Astrocyte (in vitro differentiated cells and primary cell): ENCODE measurements around the gene LINS1.

Source experiments
- CTCF ChIP-seq: IDR thresholded peaks from 2 replicates; pipeline ENCODE4 v1.5.1; 2011; ENCODE audit warnings: low read depth, mild to moderate bottlenecking, inconsistent platforms, low read length, moderate library complexity; ENCODE audit not compliant: insufficient read depth
- EZH2 ChIP-seq: IDR thresholded peaks from 2 replicates; pipeline ENCODE4 v1.6.1; 2012; ENCODE audit warnings: mild to moderate bottlenecking, low read length, inconsistent platforms; ENCODE audit not compliant: insufficient read depth

GRCh38 chr15:100633763-100634075 lies 31.7 kb upstream of the LINS1 start:
- TF ChIP-seq CTCF (no peak), EZH2 (no peak)
